Retinal pigment epithelial cell (primary cell): ENCODE results near the gene TAF11L4.
A peak's percentile ranks its signal among the peaks of the same experiment; 100 is the strongest.
"Not testable (repeated sequence)": the region's sequence is repeated elsewhere in the genome, so short reads cannot be mapped to it uniquely, and the experiment has no call there.

Experiments
- DNase-seq: peaks from one replicate; pipeline ENCODE4 v3.0.0-alpha.2; 2010; ENCODE audit warnings: low read depth
- H3K4me3 ChIP-seq: 2 replicates; pipeline ENCODE4 v1.5.1; 2011; ENCODE audit warnings: mild to moderate bottlenecking, low read length, control low read depth, moderate library complexity
- TF ChIP-seq, protein P1 (sequence below): conservative IDR thresholded peaks from 2 replicates; pipeline ENCODE4 v1.5.1; 2011; ENCODE audit warnings: low read depth, low read length, control low read depth, inconsistent platforms

The TAF11L4 gene

DNA sequence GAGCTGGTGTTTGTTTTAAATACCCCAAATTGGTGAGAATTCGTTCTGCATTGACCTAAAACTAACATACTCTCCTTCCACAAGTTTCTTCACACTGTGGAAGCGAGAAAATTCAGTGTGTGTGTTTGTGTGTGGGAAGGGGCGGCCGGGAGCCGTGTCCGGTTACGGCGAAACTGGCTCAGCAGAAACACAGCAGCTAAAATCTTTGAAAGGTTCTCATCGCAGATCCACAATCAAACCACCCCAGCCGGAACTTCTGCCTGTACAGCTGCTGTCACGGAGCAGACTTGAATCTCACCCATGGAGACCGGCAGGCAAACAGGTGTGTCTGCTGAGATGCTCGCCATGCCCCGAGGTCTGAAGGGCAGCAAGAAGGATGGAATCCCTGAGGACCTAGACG lies at the start of gene TAF11L4:
TSS of gene TAF11L4 (plus strand) at position 301 of the 400 bp plus-strand sequence.
- not testable (repeated sequence) for DNase-seq, H3K4me3 ChIP-seq

DNA sequence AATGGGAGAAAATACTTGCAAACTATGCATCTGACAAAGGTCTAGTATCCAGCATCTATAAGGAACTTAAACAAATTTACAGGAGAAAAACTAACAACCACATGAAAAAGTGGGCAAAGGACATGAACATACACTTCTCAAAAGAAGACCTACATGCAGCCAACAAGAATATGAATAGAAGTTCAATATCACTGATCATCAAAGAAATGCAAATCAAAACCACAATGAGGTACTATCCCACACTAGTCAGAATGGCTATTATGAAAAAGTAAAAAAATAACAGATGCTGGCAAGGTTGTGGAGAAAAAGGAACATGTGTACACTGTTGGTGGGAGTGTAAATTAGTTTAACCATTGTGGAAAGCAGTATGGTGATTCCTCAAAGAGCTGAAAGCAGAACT lies 46.5 kb upstream of the TAF11L4 start:
- DNase-seq, H3K4me3 ChIP-seq: not testable (repeated sequence)

DNA sequence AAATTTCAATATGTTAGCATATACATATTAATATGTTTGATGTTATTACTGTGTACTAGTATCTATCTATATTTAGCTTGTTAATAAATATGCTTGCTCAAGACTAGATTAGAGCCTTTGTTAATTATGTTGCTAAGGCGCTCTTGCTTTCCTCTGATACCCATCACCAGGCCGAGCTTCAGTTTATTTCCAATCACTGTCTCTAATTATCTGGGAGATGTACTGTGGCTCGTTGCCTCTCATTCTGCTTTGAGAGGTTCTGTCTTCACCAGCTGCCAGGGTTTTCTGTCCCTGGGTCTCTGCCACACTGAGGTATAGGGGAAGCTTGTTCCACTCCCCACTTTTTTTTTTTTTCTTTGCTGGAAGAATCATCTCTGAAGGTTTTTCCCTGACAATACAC lies 44.6 kb upstream of the TAF11L4 start:
- TF ChIP-seq, protein P1, sequence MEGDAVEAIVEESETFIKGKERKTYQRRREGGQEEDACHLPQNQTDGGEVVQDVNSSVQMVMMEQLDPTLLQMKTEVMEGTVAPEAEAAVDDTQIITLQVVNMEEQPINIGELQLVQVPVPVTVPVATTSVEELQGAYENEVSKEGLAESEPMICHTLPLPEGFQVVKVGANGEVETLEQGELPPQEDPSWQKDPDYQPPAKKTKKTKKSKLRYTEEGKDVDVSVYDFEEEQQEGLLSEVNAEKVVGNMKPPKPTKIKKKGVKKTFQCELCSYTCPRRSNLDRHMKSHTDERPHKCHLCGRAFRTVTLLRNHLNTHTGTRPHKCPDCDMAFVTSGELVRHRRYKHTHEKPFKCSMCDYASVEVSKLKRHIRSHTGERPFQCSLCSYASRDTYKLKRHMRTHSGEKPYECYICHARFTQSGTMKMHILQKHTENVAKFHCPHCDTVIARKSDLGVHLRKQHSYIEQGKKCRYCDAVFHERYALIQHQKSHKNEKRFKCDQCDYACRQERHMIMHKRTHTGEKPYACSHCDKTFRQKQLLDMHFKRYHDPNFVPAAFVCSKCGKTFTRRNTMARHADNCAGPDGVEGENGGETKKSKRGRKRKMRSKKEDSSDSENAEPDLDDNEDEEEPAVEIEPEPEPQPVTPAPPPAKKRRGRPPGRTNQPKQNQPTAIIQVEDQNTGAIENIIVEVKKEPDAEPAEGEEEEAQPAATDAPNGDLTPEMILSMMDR: no peak
- no peak overlapping the region for H3K4me3 ChIP-seq
- no peak for DNase-seq

DNA sequence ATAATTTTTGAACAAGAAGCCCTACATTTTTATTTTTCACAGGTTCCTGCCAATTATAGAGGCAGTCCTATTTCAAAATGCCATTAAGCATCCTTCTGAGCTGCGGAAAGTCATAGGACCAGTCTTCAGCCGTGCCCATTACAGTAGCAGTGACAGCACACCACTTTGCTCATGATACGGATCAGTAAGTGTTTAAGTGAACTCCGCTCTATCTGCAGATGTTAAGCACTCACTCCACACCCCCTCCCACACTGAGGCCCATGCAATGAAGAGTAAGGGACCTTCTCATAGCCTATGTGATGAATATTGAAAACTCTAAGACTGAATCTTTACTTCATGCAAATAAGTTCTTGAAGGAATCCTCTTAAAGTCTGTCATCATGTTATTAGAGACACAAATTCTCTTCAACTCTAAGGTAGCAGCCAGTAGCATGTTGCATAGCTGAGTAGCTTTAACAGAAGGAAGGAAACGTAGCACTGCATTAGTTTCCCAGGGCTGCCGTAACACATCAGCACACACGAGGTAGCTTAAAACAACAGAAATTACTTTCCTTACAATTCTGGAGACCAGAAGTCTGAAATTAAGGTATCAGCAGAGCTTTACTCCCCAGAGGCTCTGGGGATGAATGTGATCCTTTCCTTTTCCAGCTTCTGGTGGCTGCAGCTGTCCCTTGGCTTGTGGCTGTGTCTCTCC lies 43.9 kb upstream of the TAF11L4 start:
- H3K4me3 ChIP-seq: no peak overlapping the region
- no peak for DNase-seq
- TF ChIP-seq, protein P1: no peak

DNA sequence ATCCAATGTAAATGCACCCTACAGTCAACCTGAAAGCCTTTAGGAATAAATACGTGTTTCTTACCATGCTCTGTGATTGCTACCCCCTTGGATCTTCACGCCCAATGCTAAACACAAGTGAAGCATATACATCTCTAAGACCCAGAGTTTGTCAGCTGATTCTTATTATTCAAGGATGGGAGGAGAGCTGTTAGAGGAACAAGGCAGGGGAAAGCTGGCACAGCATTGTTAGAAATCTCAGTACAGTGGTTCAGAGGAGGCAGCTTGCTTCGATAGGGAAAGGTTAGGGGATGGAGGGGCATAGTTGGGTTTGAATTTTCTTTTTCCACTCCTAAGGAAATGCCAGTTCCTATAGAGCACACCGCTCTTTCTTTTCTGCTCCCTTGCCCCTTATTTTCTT lies 40.2 kb upstream of the TAF11L4 start:
- TF ChIP-seq, protein P1: no peak
- H3K4me3 ChIP-seq: no peak overlapping the region
- DNase-seq: peak; percentile 13

DNA sequence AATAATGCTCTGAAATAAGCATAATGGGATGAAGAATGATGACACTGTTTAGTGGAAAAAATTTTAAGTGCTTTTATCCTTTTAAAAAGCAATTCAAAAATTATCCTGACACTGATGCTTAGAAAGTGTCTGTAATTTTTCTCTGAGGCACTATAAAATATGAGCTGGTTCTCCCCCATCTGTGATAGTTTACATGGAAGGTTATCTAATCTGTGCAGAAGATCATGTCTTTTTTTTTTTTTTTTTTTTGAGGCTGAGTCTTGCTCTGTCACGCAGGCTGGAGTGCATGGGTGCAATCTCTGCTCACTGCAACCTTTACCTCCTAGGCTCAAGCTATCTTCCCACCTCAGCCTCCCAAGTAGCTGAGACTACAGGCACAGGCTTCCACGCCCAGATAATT lies 38.8 kb upstream of the TAF11L4 start:
- no peak overlapping the region for H3K4me3 ChIP-seq
- TF ChIP-seq, protein P1: no peak
- DNase-seq: no peak

DNA sequence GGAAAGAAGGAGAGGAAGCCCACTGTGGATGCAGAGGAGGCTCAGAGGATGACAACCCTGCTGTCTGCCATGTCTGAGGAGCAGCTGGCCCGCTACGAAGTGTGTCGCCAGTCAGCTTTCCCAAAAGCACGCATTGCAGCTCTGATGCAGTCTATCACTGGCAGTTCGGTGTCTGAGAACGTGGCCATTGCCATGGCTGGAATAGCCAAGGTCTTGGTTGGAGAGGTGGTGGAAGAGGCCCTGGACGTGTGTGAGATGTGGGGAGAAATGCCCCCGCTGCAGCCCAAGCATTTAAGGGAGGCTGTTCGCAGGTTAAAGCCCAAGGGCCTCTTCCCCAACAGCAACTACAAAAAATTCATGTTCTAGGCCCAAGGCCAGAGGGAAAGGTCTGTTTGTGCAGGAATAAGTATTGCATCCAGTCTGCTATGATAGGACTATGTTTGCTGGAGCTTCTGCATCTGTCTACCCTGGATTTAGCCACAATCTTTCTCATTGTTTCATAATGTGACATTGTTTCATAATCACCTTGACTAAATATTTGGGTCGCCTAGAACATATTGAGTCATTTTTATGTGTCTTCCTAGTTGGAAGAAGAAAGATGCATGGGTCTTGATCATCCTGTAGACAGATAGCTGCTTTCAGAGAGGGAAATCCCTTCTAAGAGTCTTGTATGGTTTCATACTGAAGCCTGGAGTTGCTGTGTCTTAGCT lies 35.0 kb upstream of the TAF11L4 start:
- H3K4me3 ChIP-seq, DNase-seq: not testable (repeated sequence)

DNA sequence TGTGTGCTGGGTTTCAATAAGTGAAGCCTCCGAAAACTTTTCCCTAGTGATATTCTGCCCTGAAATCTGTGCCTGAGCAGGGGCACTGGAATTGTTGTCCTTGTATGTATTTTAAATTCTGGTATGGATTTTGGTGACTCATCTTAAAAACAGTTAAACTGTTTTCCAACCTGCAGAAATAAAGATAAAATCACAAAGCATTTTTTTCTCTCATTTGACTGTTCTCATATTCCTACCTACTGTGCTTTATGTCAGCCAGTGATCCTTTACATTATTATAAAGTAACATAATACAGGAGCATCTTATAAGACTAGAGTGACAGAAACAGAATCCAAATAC lies 34.5 kb upstream of the TAF11L4 start:
- no peak for DNase-seq
- TF ChIP-seq, protein P1: no peak
- no peak overlapping the region for H3K4me3 ChIP-seq

DNA sequence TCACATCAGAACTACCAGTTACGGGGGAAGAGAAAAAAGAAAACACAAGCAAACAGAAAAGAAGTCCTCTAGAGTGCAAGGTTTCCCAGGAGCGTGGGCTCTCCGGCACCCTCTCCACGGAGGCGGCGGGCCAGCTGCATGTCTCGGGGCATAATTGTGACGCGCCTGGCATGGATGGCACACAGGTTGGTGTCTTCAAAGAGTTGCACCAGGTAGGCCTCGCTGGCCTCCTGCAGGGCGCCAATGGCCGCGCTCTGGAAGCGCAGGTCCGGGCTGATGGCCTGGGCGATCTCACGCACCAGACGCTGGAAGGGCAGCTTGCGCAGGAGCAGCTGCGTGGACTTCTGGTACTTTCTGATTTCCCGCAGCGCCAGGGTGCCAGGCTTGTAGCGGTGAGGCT lies 30.3 kb upstream of the TAF11L4 start:
- DNase-seq, H3K4me3 ChIP-seq: not testable (repeated sequence)
